ENCODE results near the gene CPT1B. TPM values are rescaled to one million over a fixed set of nuclear protein-coding genes. Genes with fewer than 3 reads are reported as not detected.

CPT1B gene
- total and polyA plus RNA-seq, 2 of the 4 experiments (the other 2 are of a cell fraction), result 0.36 to 1.8 TPM

GRCh38 chr22:50622723-50623327, 44.6 kb upstream of the CPT1B start (continued):
- TF ChIP-seq NFE2L2 (IDR thresholded peaks at IDR 0.05; ENCODE audit: low read depth, low read length) (no peak), MXI1 (IDR thresholded peaks at IDR 0.05; ENCODE audit: borderline replicate concordance, low read depth, low read length) (no peak), RAD21 (IDR thresholded peaks at IDR 0.05; ENCODE audit: low read length) (no peak), CHD1 (IDR thresholded peaks at IDR 0.05; ENCODE audit: low read depth, low read length) (no peak), BHLHE40 (IDR thresholded peaks at IDR 0.05; ENCODE audit: low read depth, low read length) (no peak), RCOR1 (IDR thresholded peaks at IDR 0.05; ENCODE audit: insufficient replicate concordance, low read length) (no peak), USF2 (IDR thresholded peaks at IDR 0.05; ENCODE audit: low read depth, low read length) (no peak)

Measured in IMR-90 (cell line).